PFSK-1 (cell line): Measurements from ENCODE around the gene CIAO3.

Experiments
- FOXP2 ChIP-seq: optimal IDR thresholded peaks from 2 replicates; pipeline ENCODE3; 2011; ENCODE audit warnings: borderline replicate concordance, control low read depth, inconsistent platforms; ENCODE audit not compliant: insufficient read depth; ENCODE audit errors: extremely low read length, extremely low read depth
- POLR2AphosphoS5 ChIP-seq: IDR thresholded peaks from 2 replicates; pipeline ENCODE4 v1.6.1; 2012; ENCODE audit warnings: low read depth, mild to moderate bottlenecking, control low read depth, low read length, moderate library complexity
- REST ChIP-seq, 2 experiments: IDR thresholded peaks; 2 replicates each; pipeline versions ENCODE4 v1.6.1 to v1.8.0; 2011 to 2012; ENCODE audit warnings: low read depth in 2 of 2, low read length in 2 of 2, control low read depth in 1 of 2, inconsistent platforms in 1 of 2, mild to moderate bottlenecking in 1 of 2, moderate library complexity in 1 of 2; ENCODE audit not compliant: insufficient read depth in 1 of 2
- SIN3A ChIP-seq: IDR thresholded peaks from 2 replicates; pipeline ENCODE4 v1.6.1; 2012; ENCODE audit warnings: mild to moderate bottlenecking, low read length, moderate library complexity, borderline replicate concordance; ENCODE audit not compliant: insufficient read depth
- TAF1 ChIP-seq: IDR thresholded peaks from 2 replicates; pipeline ENCODE4 v1.6.1; 2012; ENCODE audit warnings: low read length, control low read depth, borderline replicate concordance; ENCODE audit not compliant: insufficient read depth

GRCh38 chr16:772959-773358 lies 32.2 kb upstream of the CIAO3 start:
- TF ChIP-seq TAF1 (no peak), FOXP2 (no peak), REST (IDR thresholded peaks at IDR 0.05; ENCODE audit: insufficient read depth in 1 of 2, low read depth in 2 of 2, low read length in 2 of 2) (no peak), POLR2AphosphoS5 (no peak), SIN3A (no peak)
